B cell (primary cell): ENCODE measurements around the gene SLC39A2. TPM values are rescaled to one million over a fixed set of nuclear protein-coding genes. Genes with fewer than 3 reads are reported as not detected.

Source experiments
- ATAC-seq: fragments of 200-7000 bp; cut with Tn5 transposase; one replicate; pipeline ENCODE4 v1.10.0; 2021; ENCODE audit warnings: low read depth, mild to moderate bottlenecking, moderate number of reproducible peaks, moderate library complexity
- CTCF ChIA-PET: fragments of 350-600 bp; sonication (Branson Sonifier 250); formaldehyde crosslinking; loops from one replicate; lab custom pipeline; 2021; ENCODE audit warnings: antibody characterized with exemption, inconsistent platforms; lab: Charles Lee
- POLR2A ChIA-PET: fragments of 350-600 bp; sonication (Branson Sonifier 250); formaldehyde crosslinking; loops from one replicate; lab custom pipeline; 2021; ENCODE audit warnings: antibody characterized with exemption; lab: Charles Lee
- DNase-seq: peaks from one replicate; pipeline ENCODE4 v3.0.0; 2013
- H2AFZ ChIP-seq: 2 replicates; pipeline ENCODE4 v1.6.1; 2012; ENCODE audit warnings: mild to moderate bottlenecking, low read depth, low read length; ENCODE audit not compliant: insufficient read depth, poor library complexity, severe bottlenecking
- H3K27ac ChIP-seq, 2 donors: 1 replicate in 1 of 2; 2 replicates in 1 of 2; pipeline ENCODE4 v1.5.1; 2012 to 2013; ENCODE audit warnings: low read length in 2 of 2, mild to moderate bottlenecking in 2 of 2, moderate library complexity in 1 of 2
- H3K27me3 ChIP-seq, 4 experiments: fragments of 200-600 bp in 1 of 4; sonication (generic) in 1 of 4; replicated peaks in 1 of 4; 1 replicate in 2 of 4; 2 replicates in 2 of 4; pipeline versions ENCODE4 v1.6.1 to v1.7.0; 2013 to 2016; ENCODE audit warnings: low read length in 3 of 4, mild to moderate bottlenecking in 2 of 4, mixed read lengths in 1 of 4, moderate library complexity in 1 of 4; ENCODE audit not compliant: insufficient read depth in 4 of 4, control insufficient read depth in 3 of 4; ENCODE audit errors: control extremely low read depth in 1 of 4
- H3K36me3 ChIP-seq, 2 experiments: replicated peaks in 1 of 2; 1 replicate in 1 of 2; 2 replicates in 1 of 2; pipeline versions ENCODE4 v1.6.1 to v1.7.1; 2013; ENCODE audit warnings: low read length in 1 of 2; ENCODE audit not compliant: insufficient read depth in 2 of 2, control insufficient read depth in 1 of 2; ENCODE audit errors: control extremely low read depth in 1 of 2, extremely low read depth in 1 of 2
- H3K4me1 ChIP-seq, 2 donors: fragments of 200-600 bp in 1 of 2; sonication (generic) in 1 of 2; 1 replicate in 1 of 2; 2 replicates in 1 of 2; pipeline versions ENCODE4 v1.5.1 to v1.6.1; 2013 to 2017; ENCODE audit warnings: low read length in 2 of 2; ENCODE audit not compliant: control insufficient read depth in 2 of 2, insufficient read depth in 2 of 2
- H3K4me2 ChIP-seq: replicated peaks from 2 replicates; pipeline ENCODE3; 2012; ENCODE audit warnings: mild to moderate bottlenecking, low read depth, low read length; ENCODE audit not compliant: poor library complexity, severe bottlenecking
- H3K4me3 ChIP-seq, 5 experiments: fragments of 200-600 bp in 1 of 5; sonication (generic) in 1 of 5; 1 replicate in 3 of 5; 2 replicates in 2 of 5; pipeline versions ENCODE4 v1.5.1 to v1.7.0; 2011 to 2016; ENCODE audit warnings: low read length in 4 of 5, mild to moderate bottlenecking in 4 of 5, low read depth in 2 of 5, control low read depth in 1 of 5, moderate library complexity in 1 of 5; ENCODE audit not compliant: insufficient read depth in 1 of 5; ENCODE audit errors: control extremely low read depth in 1 of 5, extremely low read depth in 1 of 5
- H3K79me2 ChIP-seq: fragments of 200-600 bp; sonication (generic); one replicate; pipeline ENCODE4 v1.6.0; 2016; ENCODE audit warnings: low read length; ENCODE audit not compliant: control insufficient read depth, insufficient read depth
- H3K9ac ChIP-seq: fragments of 200-600 bp; sonication (generic); 2 replicates; pipeline ENCODE4 v1.6.1; 2017; ENCODE audit warnings: mild to moderate bottlenecking, low read length, moderate library complexity
- H3K9me3 ChIP-seq, 3 donors: one replicate each; pipeline versions ENCODE4 v1.6.1 to v1.7.1; 2013; ENCODE audit warnings: low read length in 2 of 3; ENCODE audit not compliant: control insufficient read depth in 2 of 3, insufficient read depth in 1 of 3; ENCODE audit errors: control extremely low read depth in 1 of 3
- H4K20me1 ChIP-seq: 2 replicates; pipeline ENCODE4 v1.6.0; 2012; ENCODE audit warnings: mild to moderate bottlenecking, low read length; ENCODE audit not compliant: insufficient read depth, control insufficient read depth, poor library complexity, severe bottlenecking
- H3K27ac Mint-ChIP-seq: one replicate; pipeline ENCODE4 v1.8.0; 2021; ENCODE audit warnings: mixed read lengths
- H3K27me3 Mint-ChIP-seq: one replicate; pipeline ENCODE4 v1.8.0; 2021; ENCODE audit warnings: mixed read lengths
- H3K4me1 Mint-ChIP-seq: one replicate; pipeline ENCODE4 v1.8.0; 2021; ENCODE audit warnings: mixed read lengths
- H3K4me3 Mint-ChIP-seq: one replicate; pipeline ENCODE4 v1.8.0; 2021; ENCODE audit warnings: mixed read lengths
- H3K9me3 Mint-ChIP-seq: one replicate; pipeline ENCODE4 v1.8.0; 2022; ENCODE audit warnings: mixed read lengths; ENCODE audit not compliant: insufficient read depth
- CTCF ChIP-seq: fragments of 200-600 bp; IDR thresholded peaks from one replicate; pipeline ENCODE4 v1.8.0; 2022; ENCODE audit warnings: antibody characterized with exemption, mild to moderate bottlenecking
- EZH2 ChIP-seq: IDR thresholded peaks from 2 replicates; pipeline ENCODE4 v1.6.1; 2012; ENCODE audit warnings: borderline replicate concordance, low read depth, mild to moderate bottlenecking, moderate library complexity, low read length; ENCODE audit not compliant: insufficient read depth, poor library complexity, severe bottlenecking
- WGBS: methylation state at CpG from one replicate; pipeline ENCODE4 v1.1.5; 2013; ENCODE audit warnings: missing lambda C conversion rate; ENCODE audit not compliant: insufficient coverage; 5-methylcytosine and 5-hydroxymethylcytosine counted together
- intact Hi-C: fragments of 100-400 bp; cut with micrococcal nuclease; formaldehyde crosslinking; loops from one replicate; pipeline ENCODE4 v1.10.0; 2022
- polyA plus RNA-seq: library from polyadenylated mRNA; depleted of rRNA; stranded (reverse); fragments of >200 nt; gene quantifications from 2 replicates; pipeline ENCODE4 v1.2.3, GENCODE V29; 2012
- total RNA-seq, 2 donors: library from RNA; stranded (reverse); fragments of 120-200 nt in 1 of 2; gene quantifications; 1 replicate in 1 of 2; 2 replicates in 1 of 2; pipeline versions ENCODE4 v1.2.3 to v1.2.4, GENCODE V29; 2013 to 2022

The SLC39A2 gene
- total and polyA plus RNA-seq, 2 donors (not counting 1 experiment from before 2014, with no cell fraction given) = 0.07 to 0.25 TPM

- ATAC-seq (no peak), DNase-seq (no peak)
- WGBS = 76% methylated on average over 4 of the region's 5 CpGs
- H3K4me1 Mint-ChIP-seq = no peaks in the 10 kb centered on the region
- H3K4me3 ChIP-seq = no peak within 1 kb of the TSS
- H3K27ac Mint-ChIP-seq = no peak within 1 kb of the TSS
- POLR2A ChIA-PET = no interaction called here
- H3K27me3 ChIP-seq = peaks cover 0 to 15% (median 0%) of the 10 kb centered on the region in 4 experiments
- H3K36me3 ChIP-seq = no peaks in the 10 kb centered on the region
- H3K4me3 Mint-ChIP-seq = no peak within 1 kb of the TSS
- no peak for TF ChIP-seq EZH2
- no peak for TF ChIP-seq CTCF
- no peaks in the 10 kb centered on the region for H3K9me3 Mint-ChIP-seq
- H3K9me3 ChIP-seq = no peaks in the 10 kb centered on the region
- H4K20me1 ChIP-seq = no peaks in the 10 kb centered on the region
- H3K27me3 Mint-ChIP-seq = peaks cover 29% of the 10 kb centered on the region
- no peaks in the 10 kb centered on the region for H3K79me2 ChIP-seq
- CTCF ChIA-PET = interaction anchor here (0.6 to 6.9 kb wide), 4 partner anchors 15 to 38 kb away, joined by 3 to 87 read pairs (median 4); no protein-coding TSS in a partner anchor
- intact Hi-C loops = no loop called here
- no peak within 1 kb of the TSS for H3K27ac ChIP-seq
- H3K4me1 ChIP-seq = no peaks in the 10 kb centered on the region
- H3K9ac ChIP-seq = no peak within 1 kb of the TSS
- no peak within 1 kb of the TSS for H3K4me2 ChIP-seq
- H2AFZ ChIP-seq = no peak within 1 kb of the TSS
These were observed 35.6 kb downstream of the SLC39A2 start, which contains the start of gene RNASE13 for GRCh38 chr14:21034707-21035106. TSS of gene RNASE13 (minus strand) at chr14:21034807. CDS start at chr14:21034288, 519 bp downstream.

GRCh38 chr14:21036751-21037150 is 37.7 kb downstream of the SLC39A2 start:
- Histone ChIP-seq H3K4me1 (no peaks in the 10 kb centered on the region), H4K20me1 (no peaks in the 10 kb centered on the region), H3K79me2 (no peaks in the 10 kb centered on the region), H3K27ac (no peak overlapping the region), H2AFZ (no peak overlapping the region), H3K27me3 (peaks cover 0 to 15% (median 0%) of the 10 kb centered on the region in 4 experiments), H3K9ac (no peak overlapping the region), H3K9me3 (no peaks in the 10 kb centered on the region), H3K4me2 (no peak overlapping the region), H3K4me3 (no peak overlapping the region), H3K36me3 (no peaks in the 10 kb centered on the region)
- WGBS = 87% methylated on average over 4 of the region's 7 CpGs
- POLR2A ChIA-PET = no interaction called here
- Mint-ChIP-seq H3K9me3 (no peaks in the 10 kb centered on the region), H3K4me3 (no peak overlapping the region), H3K27ac (no peak overlapping the region), H3K27me3 (peaks cover 33% of the 10 kb centered on the region), H3K4me1 (no peaks in the 10 kb centered on the region)
- CTCF ChIA-PET = interaction anchor here (1.1 to 6.9 kb wide), 3 partner anchors 12 to 56 kb away, joined by 3 to 87 read pairs (median 4); no protein-coding TSS in a partner anchor
- intact Hi-C loops = no loop called here
- DNase-seq (no peak), ATAC-seq (no peak)
- TF ChIP-seq CTCF = no peak
- no peak for TF ChIP-seq EZH2
